HuH-7.5 (cell line): ENCODE results near the gene THRSP.

Experiments used
- DNase-seq: peaks from one replicate; pipeline ENCODE4 v3.0.0; 2011; ENCODE audit warnings: low spot score

THRSP gene

DNA sequence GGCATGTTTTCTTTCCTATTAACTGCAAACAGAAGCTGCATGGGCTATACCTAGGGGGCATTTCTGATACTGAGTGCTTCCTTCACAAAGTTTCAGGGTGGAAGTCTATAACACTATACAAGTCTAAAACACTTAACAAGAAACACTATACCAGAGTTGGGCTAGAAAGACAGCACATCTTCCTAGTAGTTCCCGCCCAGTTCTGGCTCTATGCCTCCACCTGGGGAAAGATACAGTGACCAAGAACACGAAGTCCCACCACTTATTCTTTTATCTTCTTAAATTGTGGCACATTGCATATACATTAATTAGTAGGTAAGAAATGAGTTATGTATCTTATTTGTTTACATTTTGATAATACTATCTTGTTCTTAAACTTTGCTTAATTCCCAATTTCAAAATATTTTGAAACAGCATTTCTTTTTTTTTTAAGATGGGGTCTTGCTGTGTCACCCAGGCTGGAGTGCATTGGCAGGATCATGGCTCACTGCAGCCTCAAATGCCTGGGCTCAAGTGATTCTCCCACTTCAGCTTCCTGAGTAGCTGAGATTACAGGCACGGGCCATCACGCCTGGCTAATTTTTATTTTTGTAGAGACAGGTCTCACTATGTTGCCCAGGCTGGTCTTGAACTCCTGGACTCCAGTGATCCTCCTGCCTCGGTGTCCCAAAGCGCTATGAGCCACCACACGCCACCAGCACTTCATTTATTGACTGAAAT is 34.2 kb downstream of the THRSP start:
- DNase-seq, result no peak

DNA sequence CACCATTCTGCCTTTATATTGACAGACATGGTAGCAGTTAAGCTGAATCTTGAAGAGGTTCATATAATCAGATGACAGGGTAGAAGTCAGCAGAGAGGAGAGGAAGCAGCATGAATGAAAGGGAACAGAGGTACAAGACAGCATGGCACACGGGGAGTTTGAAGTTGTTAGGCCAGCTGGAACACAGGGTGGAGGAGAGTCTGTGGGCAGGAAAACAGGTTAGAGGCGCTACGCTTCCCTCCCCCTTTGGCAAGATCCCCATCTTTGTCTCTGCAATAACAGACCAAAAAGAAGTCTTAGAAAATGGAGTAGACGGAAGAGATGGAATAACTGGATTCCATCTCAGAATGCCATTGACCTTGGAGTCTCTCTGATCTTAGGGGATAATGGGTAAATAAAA is 36.0 kb downstream of the THRSP start:
- no peak for DNase-seq

DNA sequence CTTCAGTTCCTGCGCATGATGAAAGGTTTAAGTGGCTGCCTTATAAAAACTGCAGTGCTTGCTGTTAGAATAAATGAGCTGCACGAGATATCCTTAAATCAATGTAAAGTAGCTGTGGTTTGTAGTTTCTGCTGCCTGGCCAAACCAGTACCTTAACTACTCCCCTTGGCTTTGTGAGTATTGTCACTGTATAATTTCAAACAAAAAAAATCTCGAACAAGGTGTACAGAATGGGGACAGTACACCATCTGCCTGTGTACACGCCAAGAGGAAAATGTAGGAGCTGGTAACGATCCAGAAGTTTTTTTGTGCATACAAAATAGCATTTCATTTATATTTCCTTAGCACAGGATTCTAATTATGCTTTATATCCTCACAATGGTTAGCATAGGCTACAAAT is 36.6 kb downstream of the THRSP start:
- DNase-seq, result no peak

DNA sequence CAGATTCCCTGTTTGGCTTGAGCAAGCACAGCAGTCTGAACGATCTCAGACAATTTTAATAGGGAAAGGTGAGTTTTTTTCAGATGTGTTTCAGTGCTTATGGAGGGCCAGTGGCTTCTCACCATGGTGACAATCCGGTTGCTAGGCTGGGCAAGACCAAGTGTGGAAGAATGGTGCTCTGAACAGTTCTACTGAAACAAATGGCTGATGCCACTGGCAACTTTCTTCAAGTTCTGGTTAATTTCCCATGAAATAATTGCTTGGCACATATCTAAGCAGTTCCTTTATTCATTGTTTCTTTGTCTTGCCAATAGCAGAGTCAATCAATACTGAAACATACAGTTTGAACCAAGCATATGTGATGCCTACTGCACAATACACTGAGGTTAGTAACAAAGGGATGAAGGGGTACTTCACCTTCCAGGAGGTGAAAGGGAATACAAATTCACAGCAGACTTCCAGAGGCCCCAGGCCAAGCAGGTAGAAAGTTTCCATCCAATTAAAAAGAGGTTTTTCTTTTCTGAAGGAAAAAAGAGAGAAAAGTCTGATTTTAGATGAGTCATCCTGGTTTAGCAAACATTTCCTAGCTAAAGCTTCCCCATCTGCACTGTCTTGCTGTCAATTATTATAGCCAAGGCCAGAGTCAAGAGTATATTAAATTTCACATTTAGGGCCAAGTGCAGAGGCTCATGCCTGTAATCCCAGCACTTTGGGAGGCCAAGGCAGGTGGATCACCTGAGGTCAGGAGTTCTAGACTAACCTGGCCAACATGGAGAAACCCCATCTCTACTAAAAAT is 37.2 kb downstream of the THRSP start:
- DNase-seq, result no peak

DNA sequence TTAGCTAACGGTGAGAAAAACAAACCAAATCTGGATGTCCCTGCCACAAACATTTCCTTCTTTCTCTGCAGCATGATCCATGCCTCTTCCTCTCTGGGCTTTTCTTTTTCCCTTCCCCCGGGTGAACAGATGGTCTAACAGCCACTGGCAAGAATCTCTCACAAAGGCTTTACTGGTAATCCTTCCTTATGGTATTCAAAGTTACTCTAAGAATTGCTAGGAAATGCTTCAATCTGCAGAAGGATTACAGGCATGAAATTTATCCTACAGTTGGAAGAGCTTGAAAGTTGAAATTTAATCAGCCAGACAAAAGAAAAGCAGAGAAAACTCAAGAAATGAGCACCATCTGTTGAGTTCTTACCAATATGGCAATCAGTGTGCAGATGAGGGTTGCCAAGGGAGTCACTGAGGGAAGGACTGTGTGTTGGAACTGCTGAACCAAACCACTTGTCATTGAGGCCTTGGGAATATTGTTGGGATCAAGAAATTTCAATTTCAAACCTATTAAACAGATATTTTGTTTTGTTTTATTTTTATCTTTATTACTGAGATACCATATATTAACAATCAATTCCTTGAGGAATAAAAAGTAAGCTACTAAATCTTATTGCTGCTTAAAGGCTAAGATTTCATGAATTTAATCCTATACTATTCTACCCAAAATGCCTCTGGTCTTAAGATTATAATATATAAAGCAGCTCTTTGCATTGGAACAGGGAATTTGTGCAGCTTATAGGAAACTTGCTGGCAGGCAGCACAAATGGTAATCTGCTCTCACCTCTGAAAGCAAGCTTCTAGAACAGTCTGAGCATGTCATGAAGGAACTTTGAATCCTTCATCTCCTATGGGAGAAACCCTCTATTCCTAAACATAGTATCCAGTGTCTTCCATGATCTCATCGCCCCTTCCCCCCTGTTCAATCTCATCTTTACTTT is 45.7 kb downstream of the THRSP start:
- no peak for DNase-seq

DNA sequence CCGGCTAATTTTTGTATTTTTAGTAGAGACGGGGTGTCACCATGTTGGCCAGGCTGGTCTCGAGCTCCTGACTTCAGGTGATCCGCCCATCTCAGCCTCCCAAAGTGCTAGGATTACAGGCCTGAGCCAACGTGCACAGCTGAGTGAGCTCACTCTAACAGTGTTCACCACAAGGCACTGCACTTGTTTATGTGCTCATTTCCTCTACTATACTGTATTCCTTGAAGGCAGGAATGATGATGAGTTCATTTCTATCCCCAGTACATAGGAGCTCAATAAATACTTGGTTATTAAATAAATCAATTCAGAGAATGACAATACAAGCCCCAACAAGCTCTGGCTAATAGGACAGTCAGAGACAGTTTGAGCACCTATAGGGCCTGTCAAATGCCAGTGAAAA is 46.7 kb downstream of the THRSP start:
- no peak for DNase-seq

DNA sequence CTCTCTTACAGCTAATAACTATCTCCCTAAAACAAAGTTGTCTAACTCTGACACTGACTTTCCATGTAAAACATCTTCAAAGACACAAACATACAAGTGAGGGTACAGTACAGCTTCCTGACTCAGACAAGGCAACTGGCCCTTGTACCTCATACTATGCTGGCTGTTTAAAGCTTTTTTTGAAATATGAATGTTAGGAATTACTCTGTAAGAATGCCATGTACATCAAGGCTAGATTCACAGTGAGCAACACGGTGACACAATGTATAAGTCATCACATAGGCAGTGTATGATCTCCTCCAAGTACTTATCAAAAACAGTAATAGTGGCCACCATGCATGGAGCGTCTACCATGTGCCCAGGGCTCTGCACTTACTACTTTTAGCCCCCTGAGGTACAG is 47.2 kb downstream of the THRSP start:
- no peak for DNase-seq

DNA sequence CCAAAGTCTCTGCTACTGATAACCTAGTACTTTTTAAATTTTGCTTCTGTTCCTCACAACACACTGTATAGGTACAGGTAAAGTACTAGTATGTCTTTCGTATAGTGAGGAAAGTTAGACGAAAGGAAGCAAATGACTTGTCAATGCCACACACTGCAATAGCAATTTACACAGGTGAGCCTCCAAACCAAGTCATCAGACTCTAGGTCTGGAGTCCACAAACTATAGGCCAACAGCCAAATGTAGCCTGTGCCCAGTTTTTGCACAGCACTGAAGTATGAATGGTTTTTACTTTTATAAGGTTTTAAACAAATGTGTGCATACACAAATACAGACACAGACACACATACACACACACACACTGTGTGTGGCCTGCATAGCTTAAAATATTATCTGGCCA is 47.6 kb downstream of the THRSP start:
- DNase-seq, result no peak

DNA sequence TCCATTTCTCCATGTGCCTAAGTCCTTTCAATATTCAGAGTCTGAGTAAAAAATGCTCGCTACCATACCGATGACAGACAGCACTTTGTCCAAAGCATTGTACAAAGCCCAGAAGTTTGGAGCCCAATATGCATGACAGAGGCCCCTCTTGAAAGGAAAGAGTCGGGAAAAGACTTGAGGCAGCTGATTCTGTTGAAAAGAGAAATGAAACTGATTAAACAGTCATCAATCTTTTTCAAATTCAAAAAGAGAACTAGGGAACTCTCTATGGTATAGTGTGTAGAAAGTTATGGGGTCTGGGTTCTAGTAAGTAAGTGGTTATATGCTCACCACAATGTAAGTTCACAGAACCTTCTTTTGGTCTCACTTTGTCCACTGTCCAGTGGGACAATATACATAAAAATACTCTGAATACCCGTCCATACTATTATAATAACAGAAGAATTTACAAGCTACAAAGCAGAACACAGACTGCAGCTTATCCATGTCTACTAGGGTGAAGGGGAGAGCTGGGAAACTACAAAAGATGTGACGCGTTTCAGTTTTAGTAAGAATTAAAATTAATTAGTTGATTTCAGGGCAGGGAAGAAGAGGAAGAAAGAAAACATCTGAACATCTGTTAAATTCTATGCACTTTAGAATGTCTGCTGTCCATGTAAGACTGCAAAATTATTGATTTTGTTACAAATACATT is 49.1 kb downstream of the THRSP start:
- DNase-seq, result no peak
